GM21447 (cell line): Measurements from ENCODE around the gene STARD8.

Experiments used
- ATAC-seq: cut with Tn5 transposase; IDR thresholded peaks from one replicate; pipeline ENCODE4 v1.9.1; 2021; ENCODE audit not compliant: unreplicated experiment

STARD8 gene

GRCh38 chrX:68746988-68747387, 99.5 kb downstream of the STARD8 start:
- no peak for ATAC-seq

DNA sequence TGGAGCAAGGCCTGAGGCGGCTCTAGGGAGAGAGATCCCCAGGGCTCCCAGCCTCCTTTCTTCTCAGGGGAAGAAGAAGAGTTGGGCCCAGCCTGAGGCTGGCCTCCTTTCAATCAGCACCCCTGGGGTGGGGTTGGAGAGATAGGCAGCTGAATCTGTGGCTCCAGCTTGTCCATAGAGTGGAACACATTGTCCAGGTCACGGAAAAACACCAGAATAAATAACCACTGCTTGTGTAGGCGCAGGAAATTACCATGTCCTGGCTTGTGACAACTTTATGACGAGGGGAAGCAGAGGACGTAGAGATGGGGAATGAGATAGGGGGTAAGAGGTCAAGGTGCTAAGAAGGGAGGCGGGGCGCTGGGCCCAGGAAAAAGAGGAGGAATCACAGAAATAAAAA, 100.6 kb downstream of the STARD8 start:
- no peak for ATAC-seq

DNA sequence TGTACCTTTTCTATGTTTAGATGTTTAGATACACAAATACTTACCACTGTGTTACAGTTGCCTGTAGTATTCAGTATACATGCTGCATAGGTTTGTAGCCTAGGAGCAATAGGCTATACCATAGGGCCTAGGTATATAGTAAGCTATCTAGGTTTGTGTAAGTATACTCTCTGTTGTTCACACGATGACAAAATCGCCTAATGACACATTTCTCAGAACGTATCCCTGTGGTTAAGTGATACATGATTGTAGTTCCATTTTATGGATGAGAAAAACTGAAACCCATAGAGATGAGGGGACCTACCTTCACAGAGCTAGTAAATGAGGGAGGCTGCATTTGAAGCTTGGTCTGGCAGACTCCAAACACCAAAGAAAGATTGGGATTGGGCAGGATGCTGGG, 102.0 kb downstream of the STARD8 start:
- no peak for ATAC-seq

DNA sequence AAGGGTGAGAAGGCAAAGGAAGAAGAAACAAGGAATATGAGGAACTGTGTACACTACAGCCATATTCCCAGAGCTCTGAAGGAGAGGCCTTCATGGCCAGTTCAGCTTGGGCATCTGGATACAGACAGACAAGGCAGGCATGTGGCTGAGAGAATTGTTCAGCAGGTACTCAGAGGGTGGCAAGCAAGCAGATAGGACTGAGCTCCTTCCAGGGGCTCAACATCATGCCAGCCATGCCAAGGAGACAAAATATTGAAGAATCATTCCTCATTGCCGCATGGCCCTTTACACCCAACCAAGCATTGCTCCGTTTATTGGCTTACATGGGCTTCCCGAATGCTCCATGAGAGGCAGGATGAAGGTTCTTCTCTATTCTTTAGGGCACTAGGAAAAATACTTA, 102.8 kb downstream of the STARD8 start:
- no peak for ATAC-seq

- ATAC-seq = no peak
Measured at GRCh38 chrX:68751372-68751771, 103.9 kb downstream of the STARD8 start.

- no peak for ATAC-seq
Measured at GRCh38 chrX:68753218-68753617, 105.8 kb downstream of the STARD8 start.

DNA sequence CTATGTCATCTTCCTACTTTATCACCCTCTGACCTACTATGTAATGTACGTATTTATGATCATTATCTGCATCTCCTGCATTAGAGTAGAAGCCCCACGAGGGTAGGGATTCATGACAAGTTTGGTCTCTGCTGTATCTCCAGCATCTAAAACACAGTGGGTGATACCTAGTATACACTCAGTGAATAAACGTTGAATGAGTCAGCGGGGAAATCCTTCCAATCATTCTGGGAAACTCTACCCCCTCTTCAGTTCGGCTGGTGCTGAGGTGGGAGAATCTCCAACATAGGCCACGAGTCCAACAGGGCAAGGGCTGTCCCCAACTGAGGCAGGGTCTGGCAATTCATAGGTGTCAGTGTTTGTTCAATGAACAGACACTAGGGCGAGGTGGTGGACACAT, 106.9 kb downstream of the STARD8 start:
- no peak for ATAC-seq

DNA sequence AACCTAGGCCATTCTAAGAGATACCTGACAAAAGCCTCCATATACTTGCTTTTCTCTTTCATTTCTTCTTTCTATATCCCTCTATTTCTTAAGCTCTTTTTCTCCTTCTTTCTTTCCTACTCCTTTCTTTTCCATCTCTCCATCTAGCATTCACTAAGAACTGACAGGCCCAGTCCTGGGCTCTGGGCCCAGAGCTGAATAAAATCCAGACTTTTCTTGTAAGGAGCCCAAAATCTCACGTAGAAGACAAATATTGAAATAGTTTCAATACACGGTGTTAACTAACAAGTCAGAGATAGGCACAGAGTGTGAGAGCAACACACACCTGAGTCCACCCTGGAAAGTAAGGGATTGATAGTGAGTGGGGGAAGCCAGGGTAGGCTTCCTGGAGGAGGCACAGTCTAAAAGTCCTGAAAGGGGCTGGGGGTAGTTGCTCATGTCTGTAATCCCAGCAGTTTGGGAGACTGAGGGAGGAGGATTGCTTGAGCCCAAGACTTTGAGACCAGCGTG, 108.2 kb downstream of the STARD8 start:
- no peak for ATAC-seq

- ATAC-seq = no peak
Measured at GRCh38 chrX:68757331-68757730, 109.9 kb downstream of the STARD8 start.

DNA sequence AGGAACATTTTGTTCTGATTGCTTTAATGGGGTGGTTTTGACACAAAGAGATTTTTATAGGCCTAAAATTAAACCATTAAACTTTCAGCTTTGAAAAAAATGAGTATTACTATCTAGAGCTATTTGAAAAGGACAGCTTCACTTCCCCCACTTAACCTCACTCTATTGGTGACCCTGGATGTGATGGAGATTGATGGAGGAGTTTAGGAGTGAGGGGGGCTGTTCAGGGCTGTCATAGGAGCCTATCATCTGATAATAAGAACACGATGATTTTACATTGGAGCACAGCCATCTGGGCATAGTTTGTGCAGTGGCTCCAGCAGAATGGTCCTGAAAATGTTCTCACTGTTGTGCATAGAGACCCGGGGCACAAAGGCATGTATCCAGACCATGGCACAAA, 110.3 kb downstream of the STARD8 start:
- no peak for ATAC-seq

GRCh38 chrX:68758671-68759070, 111.2 kb downstream of the STARD8 start:
- no peak for ATAC-seq

GRCh38 chrX:68761086-68761485, 113.6 kb downstream of the STARD8 start:
- no peak for ATAC-seq

GRCh38 chrX:68762766-68763165, 115.3 kb downstream of the STARD8 start:
- no peak for ATAC-seq

GRCh38 chrX:68763481-68763880, 116.0 kb downstream of the STARD8 start:
- no peak for ATAC-seq
